ENCODE results near the gene SELP.
"Not testable (repeated sequence)": the region's sequence is repeated elsewhere in the genome, so short reads cannot be mapped to it uniquely, and the experiment has no call there.

- not testable (repeated sequence) for TF ChIP-seq EP300 (IDR thresholded peaks at IDR 0.05; ENCODE audit: borderline replicate concordance in 1 of 2, low read depth in 1 of 2, low read length in 1 of 2); CTCF (IDR thresholded peaks at IDR 0.05); NRF1 (IDR thresholded peaks at IDR 0.05; ENCODE audit: low read depth, low read length); RFX5 (IDR thresholded peaks at IDR 0.05; ENCODE audit: low read length); POLR2AphosphoS5 (IDR thresholded peaks at IDR 0.05; ENCODE audit: low read depth, low read length); TAF1 (IDR thresholded peaks at IDR 0.05; ENCODE audit: borderline replicate concordance, low read depth, low read length)
Measured at GRCh38 chr1:169658777-169659176, 28.9 kb upstream of the SELP start.

Measured in SK-N-SH (cell line).